GM19328 (cell line): Measurements from ENCODE around the gene TMED4.
A peak's percentile ranks its signal among the peaks of the same experiment; 100 is the strongest.

ENCODE experiments used
- ATAC-seq: cut with Tn5 transposase; IDR thresholded peaks from one replicate; pipeline ENCODE4 v1.9.1; 2021; ENCODE audit warnings: mild to moderate bottlenecking, moderate library complexity; ENCODE audit not compliant: unreplicated experiment

Gene TMED4

GRCh38 chr7:44581879-44582603 is at the start of gene TMED4:
TMED4 (minus strand) TSS chr7:44582231; CDS start chr7:44582206, 25 bp downstream.
- peak; percentile 80 for ATAC-seq

- ATAC-seq, result no peak
Measured at GRCh38 chr7:44631458-44632115, 49.6 kb upstream of the TMED4 start.

GRCh38 chr7:44630792-44631457 is 48.9 kb upstream of the TMED4 start:
- no peak for ATAC-seq

DNA sequence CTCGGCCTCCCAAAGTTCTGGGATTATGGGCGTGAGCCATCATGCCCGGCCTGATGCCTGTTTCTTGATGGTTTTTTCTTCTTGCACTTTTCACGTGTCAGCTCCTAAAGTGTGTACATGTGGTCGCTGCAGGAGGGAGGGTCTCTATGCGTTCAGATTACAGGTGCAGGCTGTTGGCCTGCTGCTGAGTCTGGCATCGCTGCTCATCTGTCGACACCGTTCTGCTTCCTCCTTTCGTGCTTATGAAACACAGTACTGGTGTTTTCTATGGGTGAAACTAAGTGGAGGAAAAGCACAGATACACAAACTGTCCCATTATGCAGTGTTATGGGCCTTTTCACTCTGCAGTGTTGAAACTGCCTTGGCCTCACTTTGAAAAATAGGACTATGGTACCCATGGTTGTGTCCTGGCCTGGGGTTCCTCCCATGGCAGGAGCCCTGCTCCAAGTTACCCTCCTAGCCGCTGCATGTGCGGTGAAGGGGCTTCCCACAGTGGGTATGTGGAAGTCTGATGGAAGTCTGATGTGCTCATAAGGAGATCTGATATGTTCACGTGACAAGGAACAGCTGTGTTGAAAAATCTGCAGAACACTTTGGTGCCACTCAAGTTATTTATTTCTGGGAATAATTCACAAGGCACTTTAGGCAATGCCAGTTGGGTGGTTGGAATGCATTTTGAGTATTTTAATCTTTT is 47.9 kb upstream of the TMED4 start:
- no peak for ATAC-seq

DNA sequence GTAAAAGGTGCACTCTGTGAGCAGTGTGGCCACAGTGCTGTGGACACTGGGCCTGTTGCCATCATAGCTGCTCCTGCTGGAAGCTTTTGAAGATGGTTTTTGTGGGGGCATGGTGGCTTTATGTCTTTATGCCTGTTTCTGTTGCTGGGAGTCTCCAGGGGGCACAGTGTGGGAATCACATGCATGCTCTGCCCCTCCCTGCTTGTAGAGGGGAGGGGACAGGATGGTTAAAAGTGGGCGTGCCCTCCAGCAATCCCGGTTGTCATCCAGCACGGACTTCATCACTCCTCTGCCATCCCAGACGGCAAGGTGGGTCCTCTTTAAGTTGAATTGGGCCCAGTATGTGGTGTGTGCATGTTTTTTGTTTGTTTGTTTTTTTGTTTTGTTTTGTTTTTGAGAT is 44.6 kb upstream of the TMED4 start:
- ATAC-seq, result no peak

GRCh38 chr7:44625526-44626471 is 43.8 kb upstream of the TMED4 start:
- no peak for ATAC-seq

DNA sequence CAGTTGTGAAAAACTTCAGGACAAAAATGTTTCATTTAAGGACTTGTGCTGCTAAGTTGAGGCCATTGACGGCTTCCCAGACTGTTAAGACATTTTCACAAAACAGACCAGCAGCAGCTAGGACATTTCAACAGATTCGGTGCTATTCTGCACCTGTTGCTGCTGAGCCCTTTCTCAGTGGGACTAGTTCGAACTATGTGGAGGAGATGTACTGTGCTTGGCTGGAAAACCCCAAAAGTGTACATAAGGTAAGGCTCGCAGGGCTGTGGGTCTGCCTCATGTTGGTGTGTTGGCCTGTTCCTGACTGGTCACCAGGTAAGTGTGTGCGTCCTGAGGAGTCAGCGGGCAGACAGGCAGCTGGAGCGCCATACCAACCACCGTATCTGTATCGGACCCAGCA is 42.3 kb upstream of the TMED4 start:
- ATAC-seq, result no peak

DNA sequence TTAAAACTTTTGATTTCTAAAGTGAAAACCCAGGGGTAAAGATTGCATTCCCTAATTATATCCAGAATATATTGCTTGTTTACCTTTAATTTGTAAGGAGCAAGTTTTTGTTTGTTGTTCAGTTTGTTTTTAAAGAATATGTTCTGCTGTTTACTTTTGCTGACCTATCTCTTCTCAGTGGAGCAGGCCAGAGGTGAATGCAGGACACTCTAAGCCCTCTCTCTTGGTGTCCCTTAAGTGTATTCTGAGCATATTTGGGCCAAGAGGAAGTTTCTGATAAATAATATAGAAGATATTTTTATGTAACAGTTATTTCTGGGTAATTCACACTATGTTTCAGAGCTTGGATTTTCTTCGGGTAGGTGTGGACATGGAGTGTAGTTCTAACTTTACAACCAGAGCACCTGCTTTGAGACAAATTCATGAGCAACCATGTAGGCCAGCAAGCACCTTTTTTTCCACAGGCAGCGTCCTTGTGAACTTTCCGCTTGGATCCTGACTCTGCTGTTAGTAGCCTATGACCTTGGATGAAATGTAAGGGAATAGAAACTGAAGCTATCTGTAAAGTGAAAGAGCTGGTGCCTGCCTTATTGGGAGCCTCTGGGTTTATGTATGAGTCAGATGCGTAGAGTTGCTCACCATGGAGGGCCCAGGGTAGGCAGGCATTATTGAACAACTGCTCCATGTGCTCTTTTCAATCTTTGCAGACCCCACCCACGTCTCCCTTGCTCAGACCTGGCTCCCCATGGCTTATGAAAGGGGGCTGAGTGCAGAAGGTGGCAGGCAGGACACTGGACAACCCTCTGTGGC is 40.5 kb upstream of the TMED4 start:
- ATAC-seq, result peak; percentile 79

DNA sequence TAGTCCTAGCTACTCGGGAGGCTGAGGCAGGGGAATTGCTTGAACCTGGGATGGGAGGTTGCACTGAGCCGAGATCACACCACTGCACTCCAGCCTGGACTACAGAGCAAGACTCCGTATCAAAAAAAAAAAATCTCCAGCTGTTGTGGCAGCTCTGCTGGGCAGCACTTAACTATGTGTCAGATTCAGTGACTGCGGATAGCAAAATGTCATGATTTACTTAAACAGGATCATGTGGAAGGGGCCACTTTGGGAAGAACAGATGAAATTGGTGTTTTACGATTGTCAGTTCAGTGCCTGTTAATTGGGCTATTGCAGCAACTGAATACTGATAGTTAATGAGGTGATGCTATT is 39.7 kb upstream of the TMED4 start:
- no peak for ATAC-seq

GRCh38 chr7:44621034-44621749 is 39.2 kb upstream of the TMED4 start:
- ATAC-seq, result no peak

DNA sequence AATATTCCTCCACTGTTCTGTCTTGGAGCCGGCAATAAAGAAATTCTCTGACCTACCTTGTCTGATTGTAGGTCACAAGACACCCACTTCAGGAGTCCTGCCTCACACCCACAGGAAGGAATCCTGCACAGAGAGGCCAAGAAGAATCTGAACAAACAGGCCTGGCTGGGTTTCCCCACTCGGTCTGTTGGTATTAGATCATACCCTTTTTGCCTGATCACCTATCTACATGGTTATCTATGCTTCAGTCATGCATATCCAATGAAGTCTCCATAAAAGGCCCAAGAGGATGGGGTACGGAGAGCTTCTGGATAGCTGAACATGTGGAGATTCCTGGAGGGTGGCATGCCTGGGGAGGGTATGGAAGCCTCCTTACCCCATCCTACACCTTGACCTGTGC is 36.7 kb upstream of the TMED4 start:
- ATAC-seq, result no peak

GRCh38 chr7:44618045-44618444 is 36.0 kb upstream of the TMED4 start:
- no peak for ATAC-seq

GRCh38 chr7:44617225-44617890 is 35.3 kb upstream of the TMED4 start:
- ATAC-seq, result no peak

DNA sequence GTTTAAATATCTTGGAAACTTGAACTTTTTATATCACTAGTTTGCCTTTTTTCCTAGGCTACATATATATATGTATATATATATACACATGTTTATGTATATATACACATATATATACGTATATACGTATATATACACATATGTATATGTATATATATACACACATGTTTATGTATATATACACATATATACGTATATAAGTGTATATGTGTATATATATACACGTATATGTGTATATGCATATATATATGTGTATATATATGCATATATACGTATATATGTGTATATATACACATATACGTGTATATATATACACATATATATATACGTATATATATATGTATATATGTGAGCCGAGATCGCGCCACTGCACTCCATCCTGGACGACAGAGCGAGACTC is 34.5 kb upstream of the TMED4 start:
- ATAC-seq, result no peak

DNA sequence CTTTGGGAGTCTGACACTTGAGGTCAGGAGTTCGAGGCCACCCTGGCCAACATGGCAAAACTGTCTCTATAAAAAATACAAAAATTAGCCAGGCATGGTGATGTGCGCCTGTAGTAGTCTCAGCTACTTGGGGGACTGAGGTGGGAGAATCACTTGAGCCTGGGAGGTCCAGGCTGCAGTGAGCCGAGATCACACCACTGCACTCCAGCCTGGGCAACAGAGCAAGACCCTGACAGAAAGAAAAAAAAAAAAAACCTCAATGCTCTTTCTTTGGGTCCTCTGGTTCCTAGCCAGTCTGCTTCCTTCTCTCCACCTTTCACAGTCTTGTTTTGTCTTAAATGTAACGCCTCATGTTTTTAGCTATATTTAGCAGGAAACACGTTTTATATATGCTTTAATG is 33.8 kb upstream of the TMED4 start:
- no peak for ATAC-seq

DNA sequence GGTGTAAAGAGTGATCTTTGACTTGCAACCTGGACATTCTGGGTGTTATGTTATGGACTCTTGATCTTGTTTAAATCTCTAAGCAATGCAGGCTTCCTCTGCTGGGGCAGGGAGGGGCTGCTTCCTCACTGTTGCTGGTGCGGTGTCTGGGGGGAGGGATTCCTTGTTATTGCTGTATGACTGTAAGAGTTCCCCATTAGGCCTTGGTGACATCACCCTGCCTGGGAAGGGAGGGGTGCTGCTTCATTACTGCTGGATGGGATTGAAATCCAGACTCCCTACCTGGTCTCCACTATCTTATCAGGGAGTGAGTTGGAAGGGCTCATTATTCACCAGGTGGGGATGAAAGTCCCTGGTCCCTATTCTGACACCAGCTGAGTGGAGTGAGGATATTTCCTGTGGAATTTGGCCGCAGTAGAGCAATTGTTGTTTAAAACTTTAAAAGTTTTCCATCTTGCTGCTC is 33.1 kb upstream of the TMED4 start:
- no peak for ATAC-seq

DNA sequence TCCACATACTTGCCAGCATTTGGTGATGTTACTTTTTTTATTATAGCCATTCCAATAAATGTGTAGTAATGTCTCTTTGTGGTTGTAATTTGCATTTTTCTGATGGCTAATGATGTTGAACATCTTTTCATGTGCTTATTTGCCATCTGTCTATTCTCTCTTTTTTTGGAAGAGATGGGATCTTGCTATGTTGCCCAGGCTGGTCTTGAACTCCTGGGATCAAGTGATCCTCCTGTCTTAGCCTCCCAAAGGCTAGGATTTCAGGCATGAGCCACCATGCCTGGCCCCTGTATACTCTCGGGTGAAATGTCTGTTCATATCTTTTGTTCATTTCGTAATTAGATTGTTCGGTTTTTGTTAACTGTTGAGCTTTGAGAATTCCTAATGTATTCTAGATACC is 27.8 kb upstream of the TMED4 start:
- no peak for ATAC-seq

DNA sequence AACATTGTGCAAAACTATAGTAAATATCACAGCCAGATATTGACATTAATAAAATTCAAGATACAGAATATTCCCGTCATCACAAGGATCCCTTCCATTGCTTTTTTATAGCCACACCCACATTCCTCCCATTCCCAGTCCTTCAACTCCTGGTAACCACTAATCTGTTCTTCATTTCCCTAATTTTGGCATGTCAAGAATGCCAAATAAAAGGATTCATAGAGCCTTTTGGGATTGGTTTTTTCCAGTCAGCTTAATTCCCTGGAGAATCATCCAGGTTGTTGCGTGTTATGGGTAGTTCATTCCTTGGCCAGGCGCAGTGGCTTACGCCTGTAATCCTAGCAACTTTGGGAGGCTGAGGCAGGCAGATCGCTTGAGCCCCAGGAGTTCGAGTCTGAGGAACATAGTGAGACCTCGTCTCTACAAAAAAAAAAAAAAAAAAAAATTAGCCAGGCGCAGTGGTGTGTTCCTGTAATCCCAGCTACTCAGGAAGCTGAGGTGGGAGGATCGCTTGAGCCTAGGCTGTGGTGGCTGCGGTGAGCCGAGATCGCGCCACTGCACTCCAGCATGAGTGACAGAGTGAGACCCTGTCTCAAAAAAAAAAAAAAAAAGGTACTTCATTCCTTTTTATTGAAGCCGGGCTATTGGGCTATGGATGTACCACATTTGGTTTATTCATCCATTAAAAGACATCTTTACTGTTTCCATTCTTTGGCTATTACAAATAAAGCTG is 27.1 kb upstream of the TMED4 start:
- ATAC-seq, result no peak
